GM21447 (cell line): Measurements from ENCODE around the gene CCDC51.
"Not testable (repeated sequence)": the region's sequence is repeated elsewhere in the genome, so short reads cannot be mapped to it uniquely, and the experiment has no call there.

Experiments
- ATAC-seq: cut with Tn5 transposase; IDR thresholded peaks from one replicate; pipeline ENCODE4 v1.9.1; 2021; ENCODE audit not compliant: unreplicated experiment

The CCDC51 gene

GRCh38 chr3:48466386-48467109, 26.6 kb upstream of the CCDC51 start:
- ATAC-seq: peak; percentile 34

- peak; percentile 77 for ATAC-seq
These were observed 25.8 kb upstream of the CCDC51 start for GRCh38 chr3:48465531-48466378.

- ATAC-seq: no peak
These were observed 25.3 kb upstream of the CCDC51 start for GRCh38 chr3:48465237-48465530.

GRCh38 chr3:48464713-48465221, 24.8 kb upstream of the CCDC51 start:
- no peak for ATAC-seq

- ATAC-seq: no peak
These were observed 23.8 kb upstream of the CCDC51 start for GRCh38 chr3:48463703-48464102.

- not testable (repeated sequence) for ATAC-seq
These were observed 21.8 kb upstream of the CCDC51 start for GRCh38 chr3:48461767-48462166.

GRCh38 chr3:48460517-48460902, 20.6 kb upstream of the CCDC51 start:
- ATAC-seq: no peak

- no peak for ATAC-seq
These were observed 20.0 kb upstream of the CCDC51 start for GRCh38 chr3:48459773-48460516.

- no peak for ATAC-seq
These were observed 19.4 kb upstream of the CCDC51 start for GRCh38 chr3:48459331-48459730.

- ATAC-seq: no peak
These were observed 16.5 kb upstream of the CCDC51 start for GRCh38 chr3:48456456-48456855.

- ATAC-seq: no peak
These were observed 11.4 kb upstream of the CCDC51 start for GRCh38 chr3:48451270-48451669.

- ATAC-seq: peak; percentile 68
These were observed 6.7 kb upstream of the CCDC51 start, which contains the start of gene ATRIP for GRCh38 chr3:48446425-48447193. Gene ATRIP, plus strand, starts transcription at chr3:48446737. Its CDS starts 109 bp downstream, at chr3:48446846.

GRCh38 chr3:48446043-48446424, 6.1 kb upstream of the CCDC51 start:
- peak; percentile 4 for ATAC-seq

- ATAC-seq: no peak
These were observed 5.5 kb upstream of the CCDC51 start for GRCh38 chr3:48445277-48445882.

GRCh38 chr3:48441940-48442339, 2.0 kb upstream of the CCDC51 start:
- ATAC-seq: no peak

GRCh38 chr3:48440590-48440958, 655 bp upstream of the CCDC51 start:
- peak; percentile 8 for ATAC-seq

GRCh38 chr3:48437812-48438211, 2.1 kb downstream of the CCDC51 start:
- no peak for ATAC-seq

- ATAC-seq: no peak
These were observed 3.1 kb downstream of the CCDC51 start for GRCh38 chr3:48436855-48437254.

- ATAC-seq: no peak
These were observed 3.5 kb downstream of the CCDC51 start for GRCh38 chr3:48436477-48436787.

- no peak for ATAC-seq
These were observed 4.0 kb downstream of the CCDC51 start for GRCh38 chr3:48435774-48436476.
